ENCODE data around the gene MYO1F. TPM values are rescaled to one million over a fixed set of nuclear protein-coding genes. Genes with fewer than 3 reads are reported as not detected.
A peak's percentile ranks its signal among the peaks of the same experiment; 100 is the strongest.

The MYO1F gene
- polyA plus RNA-seq, 3 donors, result 121 to 707 (median 197) TPM

DNA sequence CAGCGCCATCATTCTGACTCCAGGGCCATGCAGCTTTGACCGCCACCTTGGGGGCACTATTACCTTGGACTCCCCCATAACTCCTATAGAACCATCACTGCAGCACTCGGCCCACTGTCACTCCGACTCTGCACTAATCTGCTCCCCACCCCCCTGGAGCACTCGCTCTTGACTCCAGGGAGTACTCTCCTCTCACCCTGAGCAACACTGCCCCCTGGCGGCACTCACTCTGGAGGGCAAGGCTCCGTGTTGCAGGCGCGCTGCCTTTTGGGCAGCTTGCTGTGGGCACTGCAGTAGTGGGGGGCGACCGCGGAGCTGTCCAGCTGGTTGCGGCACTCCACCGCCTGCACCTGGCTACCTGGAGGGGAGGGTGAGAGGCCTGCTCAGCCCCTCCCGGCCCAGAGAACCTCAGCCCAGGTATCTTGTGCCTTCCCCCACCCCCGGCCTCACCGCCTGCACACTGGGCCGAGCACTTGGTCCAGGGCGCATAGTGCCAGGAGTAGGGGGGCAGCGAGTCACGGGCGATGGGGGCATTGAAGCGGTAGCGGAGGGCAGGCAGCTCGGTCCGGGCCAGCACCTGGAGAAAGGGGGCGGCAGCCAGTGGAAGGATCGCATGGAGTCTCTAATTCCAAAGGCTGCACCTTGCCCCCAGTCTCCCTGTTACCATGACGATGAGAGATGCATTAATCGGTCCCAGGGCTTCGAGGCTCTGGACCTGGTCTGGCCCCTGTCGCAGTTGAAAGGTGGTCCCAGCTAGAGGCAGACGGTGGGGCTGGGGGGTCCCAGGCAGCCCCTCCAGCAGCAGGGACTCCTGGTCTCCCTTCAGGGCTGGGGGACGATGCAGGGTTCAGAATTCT lies 8.9 kb upstream of the MYO1F start:
- peaks cover 0 to 3% of the 10 kb centered on the region in 2 donors for H3K27me3 ChIP-seq (ENCODE audit: control insufficient read depth in 2 of 2, insufficient read depth in 2 of 2, low read length in 2 of 2)
- Mint-ChIP-seq H3K9me3 (peaks cover 0 to 1% (median 0%) of the 10 kb centered on the region in 7 donors), H3K27ac (no peak overlapping the region), H3K4me3 (no peak overlapping the region), H3K27me3 (ENCODE audit: low read depth in 3 of 3) (peaks cover 9 to 11% (median 11%) of the 10 kb centered on the region in 3 donors), H3K4me1 (no peaks in the 10 kb centered on the region), H3K36me3 (no peaks in the 10 kb centered on the region)
- no peaks in the 10 kb centered on the region for H4K20me1 ChIP-seq (ENCODE audit: insufficient read depth, low read length)
- DNase-seq, result peak in 1 of 3 donors; percentile 45
- H2AFZ ChIP-seq (ENCODE audit: insufficient read depth, low read depth, low read length, poor library complexity, severe bottlenecking), result no peak overlapping the region
- H3K79me2 ChIP-seq (ENCODE audit: insufficient read depth, low read length), result no peaks in the 10 kb centered on the region
- no peak overlapping the region for H3K4me2 ChIP-seq (replicated peaks; ENCODE audit: extremely low read depth, low read length, poor library complexity, severe bottlenecking)
- no peak overlapping the region for H3K27ac ChIP-seq (ENCODE audit: low read depth in 1 of 2, low read length in 2 of 2)
- intact Hi-C loops (cut with micrococcal nuclease), result loop anchor here in 1 of 2 donors (10.0 kb wide), 2 partner anchors 249 to 489 kb away; partner anchors contain the start of genes MBD3L1 and ZNF558
- no peak overlapping the region for H3K9ac ChIP-seq (ENCODE audit: insufficient read depth, low read length, poor library complexity, severe bottlenecking)
- H3K9me3 ChIP-seq (replicated peaks in 1 of 2; ENCODE audit: control insufficient read depth in 1 of 2, insufficient read depth in 1 of 2, low read length in 2 of 2), result no peaks in the 10 kb centered on the region
- 92% methylated on average over 27 of the region's 34 CpGs for WGBS (ENCODE audit: insufficient coverage)
- no peak overlapping the region for H3K4me3 ChIP-seq (replicated peaks in 1 of 3; ENCODE audit: low read depth in 2 of 3, low read length in 3 of 3)
- H3K36me3 ChIP-seq (replicated peaks in 1 of 2; ENCODE audit: control insufficient read depth in 1 of 2, insufficient read depth in 2 of 2, low read length in 2 of 2), result no peaks in the 10 kb centered on the region
- H3K4me1 ChIP-seq (ENCODE audit: control insufficient read depth in 1 of 2, insufficient read depth in 2 of 2, low read length in 2 of 2), result peaks cover 0 to under 1% of the 10 kb centered on the region in 2 donors
- TF ChIP-seq, protein P1, sequence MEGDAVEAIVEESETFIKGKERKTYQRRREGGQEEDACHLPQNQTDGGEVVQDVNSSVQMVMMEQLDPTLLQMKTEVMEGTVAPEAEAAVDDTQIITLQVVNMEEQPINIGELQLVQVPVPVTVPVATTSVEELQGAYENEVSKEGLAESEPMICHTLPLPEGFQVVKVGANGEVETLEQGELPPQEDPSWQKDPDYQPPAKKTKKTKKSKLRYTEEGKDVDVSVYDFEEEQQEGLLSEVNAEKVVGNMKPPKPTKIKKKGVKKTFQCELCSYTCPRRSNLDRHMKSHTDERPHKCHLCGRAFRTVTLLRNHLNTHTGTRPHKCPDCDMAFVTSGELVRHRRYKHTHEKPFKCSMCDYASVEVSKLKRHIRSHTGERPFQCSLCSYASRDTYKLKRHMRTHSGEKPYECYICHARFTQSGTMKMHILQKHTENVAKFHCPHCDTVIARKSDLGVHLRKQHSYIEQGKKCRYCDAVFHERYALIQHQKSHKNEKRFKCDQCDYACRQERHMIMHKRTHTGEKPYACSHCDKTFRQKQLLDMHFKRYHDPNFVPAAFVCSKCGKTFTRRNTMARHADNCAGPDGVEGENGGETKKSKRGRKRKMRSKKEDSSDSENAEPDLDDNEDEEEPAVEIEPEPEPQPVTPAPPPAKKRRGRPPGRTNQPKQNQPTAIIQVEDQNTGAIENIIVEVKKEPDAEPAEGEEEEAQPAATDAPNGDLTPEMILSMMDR (IDR thresholded peaks at IDR 0.05), result peak; percentile 68

DNA sequence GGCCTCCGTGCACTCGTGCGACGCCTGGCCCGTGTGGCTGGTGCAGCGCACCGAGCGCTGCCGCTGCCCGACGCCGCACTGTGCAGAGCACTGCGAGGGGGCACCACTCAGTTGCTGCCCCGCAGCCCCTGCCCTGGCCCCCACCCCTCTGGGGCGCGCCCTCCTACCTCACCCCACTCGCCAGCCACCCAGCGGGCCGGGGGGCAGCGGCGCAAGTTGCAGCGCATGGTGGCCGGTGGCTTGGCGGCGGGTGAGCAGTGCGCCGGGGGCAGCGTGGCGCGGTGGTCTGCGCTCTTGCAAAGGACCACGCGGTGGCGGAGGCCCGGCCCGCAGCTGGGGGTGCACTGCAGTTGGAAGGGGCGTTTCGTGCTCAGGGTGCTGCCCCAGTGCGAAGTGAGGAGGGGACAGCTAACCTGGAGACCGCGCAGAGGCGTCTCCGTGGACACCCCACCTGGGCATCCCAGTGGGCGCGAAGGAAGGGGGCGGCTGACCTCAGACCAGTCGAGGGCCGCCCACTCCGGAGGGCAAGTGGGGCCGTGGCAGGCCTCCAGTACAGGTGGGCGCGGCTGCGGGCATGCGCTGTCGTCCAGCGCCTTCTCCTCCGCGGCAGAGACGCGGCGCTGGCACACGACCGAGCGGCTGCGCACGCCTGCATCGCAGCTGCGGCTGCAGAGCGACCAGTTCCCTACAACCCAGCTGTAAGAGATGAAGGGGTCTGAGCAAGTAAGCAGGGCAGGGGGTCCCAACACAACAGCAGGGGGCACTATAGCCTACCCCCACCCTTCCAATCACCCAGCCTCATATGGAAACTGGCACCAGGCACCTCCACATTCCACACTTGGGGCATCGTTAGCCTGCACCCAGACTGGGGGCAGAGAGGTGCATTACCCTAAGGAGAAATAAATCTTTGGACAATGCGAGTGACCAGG lies 8.0 kb upstream of the MYO1F start:
- H3K27ac ChIP-seq (ENCODE audit: low read depth in 1 of 2, low read length in 2 of 2), result no peak overlapping the region
- H3K36me3 ChIP-seq (replicated peaks in 1 of 2; ENCODE audit: control insufficient read depth in 1 of 2, insufficient read depth in 2 of 2, low read length in 2 of 2), result no peaks in the 10 kb centered on the region
- no peak overlapping the region for H3K9ac ChIP-seq (ENCODE audit: insufficient read depth, low read length, poor library complexity, severe bottlenecking)
- WGBS (ENCODE audit: insufficient coverage), result 96% methylated on average over 46 of the region's 71 CpGs
- H3K4me1 ChIP-seq (ENCODE audit: control insufficient read depth in 1 of 2, insufficient read depth in 2 of 2, low read length in 2 of 2), result peaks cover 7 to 9% of the 10 kb centered on the region in 2 donors
- no peak overlapping the region for H3K4me2 ChIP-seq (replicated peaks; ENCODE audit: extremely low read depth, low read length, poor library complexity, severe bottlenecking)
- Mint-ChIP-seq H3K4me3 (no peak overlapping the region), H3K4me1 (no peaks in the 10 kb centered on the region), H3K27ac (no peak overlapping the region), H3K27me3 (ENCODE audit: low read depth in 3 of 3) (peaks cover 3 to 6% (median 4%) of the 10 kb centered on the region in 3 donors), H3K9me3 (peaks cover 0 to 1% (median 0%) of the 10 kb centered on the region in 7 donors), H3K36me3 (no peaks in the 10 kb centered on the region)
- TF ChIP-seq, protein P1 (IDR thresholded peaks at IDR 0.05), result no peak
- no peak overlapping the region for H2AFZ ChIP-seq (ENCODE audit: insufficient read depth, low read depth, low read length, poor library complexity, severe bottlenecking)
- intact Hi-C loops (cut with micrococcal nuclease), result loop anchor here in 1 of 2 donors (10.0 kb wide), 2 partner anchors 250 to 490 kb away; partner anchors contain the start of genes MBD3L1 and ZNF558
- DNase-seq, result no peak
- peaks cover 5% of the 10 kb centered on the region for H3K79me2 ChIP-seq (ENCODE audit: insufficient read depth, low read length)
- peaks cover 5% of the 10 kb centered on the region for H4K20me1 ChIP-seq (ENCODE audit: insufficient read depth, low read length)
- no peaks in the 10 kb centered on the region for H3K9me3 ChIP-seq (replicated peaks in 1 of 2; ENCODE audit: control insufficient read depth in 1 of 2, insufficient read depth in 1 of 2, low read length in 2 of 2)
- H3K27me3 ChIP-seq (ENCODE audit: control insufficient read depth in 2 of 2, insufficient read depth in 2 of 2, low read length in 2 of 2), result no peaks in the 10 kb centered on the region
- H3K4me3 ChIP-seq (replicated peaks in 1 of 3; ENCODE audit: low read depth in 2 of 3, low read length in 3 of 3), result no peak overlapping the region

Data from CD14-positive monocyte (primary cell).